IMR-90 (cell line): ENCODE data around the gene TMEM100.

Experiments used
- MXI1 ChIP-seq: IDR thresholded peaks from 2 replicates; pipeline ENCODE4 v1.6.1; 2012; ENCODE audit warnings: low read depth, mild to moderate bottlenecking, low read length, moderate library complexity, borderline replicate concordance
- POLR2A ChIP-seq: IDR thresholded peaks from 2 replicates; pipeline ENCODE4 v1.6.1; 2012; ENCODE audit warnings: mild to moderate bottlenecking, low read depth, low read length
- SMC3 ChIP-seq: fragments of 150-350 bp; IDR thresholded peaks from 2 replicates; pipeline ENCODE4 v1.6.1; 2016; ENCODE audit warnings: low read depth, mild to moderate bottlenecking, antibody characterized with exemption, low read length, moderate library complexity
- TF ChIP-seq, protein P1 (sequence below): conservative IDR thresholded peaks from 2 replicates; pipeline ENCODE4 v1.5.1; 2012; ENCODE audit warnings: mild to moderate bottlenecking, low read depth, low read length, improper control_type of control experiment

DNA sequence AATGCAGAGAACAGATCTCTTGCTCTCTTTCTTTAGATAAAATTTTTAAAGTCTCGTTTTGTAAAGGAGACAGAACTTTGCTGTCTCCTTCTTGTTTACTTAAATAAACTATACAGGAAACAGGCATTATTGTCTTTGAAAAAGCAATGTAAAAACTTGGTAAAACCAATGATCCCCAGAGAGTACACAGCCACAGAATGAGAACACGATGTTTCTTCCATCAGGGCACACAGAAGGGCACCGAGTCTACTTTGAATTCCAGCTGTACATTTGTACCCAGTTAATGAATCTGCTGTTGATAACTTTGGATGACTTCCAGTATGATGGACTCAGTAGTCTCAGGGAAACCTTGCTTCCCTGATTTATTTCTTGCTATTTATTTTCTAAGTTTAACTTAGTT lies 8.1 kb upstream of the TMEM100 start:
- TF ChIP-seq, protein P1, sequence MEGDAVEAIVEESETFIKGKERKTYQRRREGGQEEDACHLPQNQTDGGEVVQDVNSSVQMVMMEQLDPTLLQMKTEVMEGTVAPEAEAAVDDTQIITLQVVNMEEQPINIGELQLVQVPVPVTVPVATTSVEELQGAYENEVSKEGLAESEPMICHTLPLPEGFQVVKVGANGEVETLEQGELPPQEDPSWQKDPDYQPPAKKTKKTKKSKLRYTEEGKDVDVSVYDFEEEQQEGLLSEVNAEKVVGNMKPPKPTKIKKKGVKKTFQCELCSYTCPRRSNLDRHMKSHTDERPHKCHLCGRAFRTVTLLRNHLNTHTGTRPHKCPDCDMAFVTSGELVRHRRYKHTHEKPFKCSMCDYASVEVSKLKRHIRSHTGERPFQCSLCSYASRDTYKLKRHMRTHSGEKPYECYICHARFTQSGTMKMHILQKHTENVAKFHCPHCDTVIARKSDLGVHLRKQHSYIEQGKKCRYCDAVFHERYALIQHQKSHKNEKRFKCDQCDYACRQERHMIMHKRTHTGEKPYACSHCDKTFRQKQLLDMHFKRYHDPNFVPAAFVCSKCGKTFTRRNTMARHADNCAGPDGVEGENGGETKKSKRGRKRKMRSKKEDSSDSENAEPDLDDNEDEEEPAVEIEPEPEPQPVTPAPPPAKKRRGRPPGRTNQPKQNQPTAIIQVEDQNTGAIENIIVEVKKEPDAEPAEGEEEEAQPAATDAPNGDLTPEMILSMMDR, result no peak
- no peak for TF ChIP-seq POLR2A
- TF ChIP-seq SMC3, result no peak
- TF ChIP-seq MXI1, result no peak
